SIG-M5 treated with dmso at 0.1 percent for 504 hours (cell line): Measurements from ENCODE around the gene SRGAP2B.
"Not testable (repeated sequence)": the region's sequence is repeated elsewhere in the genome, so short reads cannot be mapped to it uniquely, and the experiment has no call there.

ENCODE experiments used
- DNase-seq: peaks from one replicate; lab custom pipeline; 2025; ENCODE audit not compliant: unreplicated experiment; lab: John Stamatoyannopoulos, UW

Gene SRGAP2B

DNA sequence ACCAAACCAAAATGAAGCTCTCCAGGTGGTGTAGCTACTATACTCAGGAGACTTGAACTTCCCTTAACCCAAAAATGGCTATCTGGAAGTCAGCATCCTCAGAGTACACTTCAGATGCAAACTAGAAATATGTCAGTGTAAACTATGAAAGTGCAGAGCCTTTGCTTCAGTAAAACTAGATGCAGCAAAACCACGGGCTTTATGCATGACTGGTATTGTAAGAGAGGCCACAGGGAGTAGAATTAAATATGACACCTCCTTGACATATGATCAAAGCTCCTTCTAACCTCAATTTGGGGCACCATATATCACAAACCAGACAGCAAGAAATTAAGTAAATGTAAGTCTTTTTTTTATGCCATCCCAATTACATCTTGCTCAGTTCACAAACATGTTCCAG lies 47.6 kb downstream of the SRGAP2B start:
- DNase-seq = not testable (repeated sequence)

DNA sequence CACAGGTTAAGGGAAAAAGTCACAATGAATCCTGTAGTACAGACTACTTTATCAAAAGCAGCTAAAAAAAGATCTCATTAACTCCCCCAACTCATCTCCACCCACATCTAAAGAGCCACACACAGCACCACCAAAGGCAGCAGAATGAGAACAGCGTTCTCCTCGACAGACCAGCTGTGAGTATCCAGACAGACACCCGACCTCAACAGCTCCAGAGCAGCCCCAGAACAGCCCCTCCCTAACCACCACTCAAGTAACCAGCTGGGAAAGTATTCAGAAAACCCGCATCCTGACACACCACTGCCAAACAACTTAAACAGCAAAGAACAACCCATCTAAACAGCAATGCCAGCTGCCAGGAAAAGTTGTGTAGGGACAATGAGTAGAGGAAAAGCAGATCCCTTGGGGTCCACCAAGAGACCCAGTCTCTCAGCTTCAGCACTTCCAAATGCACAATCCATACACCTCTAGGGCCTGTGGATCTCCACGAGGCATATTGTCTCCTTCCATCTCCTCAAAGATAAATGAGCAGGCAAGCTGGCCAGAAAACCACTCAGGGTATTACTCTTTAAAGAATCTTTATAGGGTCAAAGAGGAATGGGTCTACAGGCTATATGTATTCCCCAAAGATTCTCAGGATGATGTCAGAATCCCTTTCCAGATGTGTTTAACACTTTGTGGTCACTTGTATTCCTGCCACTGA lies 49.4 kb downstream of the SRGAP2B start:
- not testable (repeated sequence) for DNase-seq

DNA sequence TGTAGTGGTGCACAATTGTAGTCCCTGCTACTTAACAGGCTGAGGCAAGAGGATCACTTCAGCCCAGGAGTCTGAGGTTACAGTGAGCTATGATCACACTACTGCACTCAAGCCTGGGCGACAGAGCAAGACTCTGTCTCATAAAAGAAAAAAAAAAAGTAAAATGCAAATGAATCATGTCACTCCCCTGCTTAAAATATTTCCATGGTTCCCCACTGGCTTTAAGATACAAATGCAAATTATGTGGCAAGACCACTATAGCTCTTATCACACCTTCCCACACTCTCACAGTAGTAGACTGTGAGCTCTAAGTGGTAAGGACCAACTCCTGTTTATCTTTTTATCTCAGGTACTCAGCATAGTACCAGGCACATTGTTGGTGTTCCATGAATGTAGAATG lies 53.6 kb downstream of the SRGAP2B start:
- not testable (repeated sequence) for DNase-seq

DNA sequence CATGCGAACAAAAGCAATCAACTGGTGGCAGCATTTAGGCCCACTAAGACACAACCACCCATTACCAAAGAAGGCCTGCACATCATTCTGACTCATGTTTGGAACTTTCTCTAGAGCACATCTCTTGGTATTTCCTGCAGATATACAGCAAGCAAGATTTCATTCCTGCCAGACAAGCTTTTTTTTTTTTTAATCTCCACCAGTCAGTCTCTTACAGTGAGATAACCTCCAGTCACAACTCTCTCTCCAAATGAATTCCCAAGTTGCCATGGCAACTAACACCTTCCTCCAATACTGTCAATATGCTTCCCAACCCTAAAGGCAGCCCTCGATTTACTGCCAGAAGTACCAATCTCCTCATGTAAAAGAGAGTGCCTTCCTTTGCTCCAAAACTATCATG lies 59.1 kb downstream of the SRGAP2B start:
- not testable (repeated sequence) for DNase-seq

DNA sequence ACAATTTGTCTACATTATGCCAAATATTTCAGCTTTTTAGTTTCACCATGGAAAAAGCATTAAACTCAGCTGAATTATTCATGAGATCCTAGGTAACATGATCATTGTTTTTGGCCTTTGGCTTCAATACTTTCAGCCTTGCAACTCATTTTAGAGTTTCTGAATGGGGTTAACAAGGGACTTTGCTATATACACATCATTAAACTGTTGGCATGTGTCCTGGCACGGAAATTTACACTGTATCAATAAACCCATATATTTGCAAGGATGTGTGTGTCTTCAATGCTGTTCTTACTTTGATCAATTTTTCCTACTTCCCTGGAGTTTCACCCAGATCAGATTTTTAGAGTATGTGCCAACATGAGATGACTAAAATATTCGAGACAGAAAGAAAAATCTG lies 61.6 kb downstream of the SRGAP2B start:
- DNase-seq = not testable (repeated sequence)

DNA sequence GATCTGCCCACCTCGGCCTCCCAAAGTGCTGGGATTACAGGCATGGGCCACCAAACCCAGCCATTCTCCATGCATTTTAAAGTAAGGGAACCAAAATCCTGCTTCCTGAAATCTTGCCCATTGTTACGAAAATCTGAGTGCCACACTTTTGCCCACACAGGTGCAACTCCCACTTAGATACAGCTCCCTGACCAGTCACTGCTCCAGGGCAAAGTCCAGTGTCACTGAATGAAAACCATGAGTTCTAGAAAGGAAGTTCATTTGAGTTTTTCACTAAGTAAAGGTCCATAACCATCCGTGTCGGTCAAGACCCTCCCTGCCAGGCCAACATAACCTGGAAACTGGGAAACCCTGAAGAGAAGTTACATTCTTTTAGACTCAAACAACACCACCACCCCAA lies 67.9 kb downstream of the SRGAP2B start:
- DNase-seq = not testable (repeated sequence)

DNA sequence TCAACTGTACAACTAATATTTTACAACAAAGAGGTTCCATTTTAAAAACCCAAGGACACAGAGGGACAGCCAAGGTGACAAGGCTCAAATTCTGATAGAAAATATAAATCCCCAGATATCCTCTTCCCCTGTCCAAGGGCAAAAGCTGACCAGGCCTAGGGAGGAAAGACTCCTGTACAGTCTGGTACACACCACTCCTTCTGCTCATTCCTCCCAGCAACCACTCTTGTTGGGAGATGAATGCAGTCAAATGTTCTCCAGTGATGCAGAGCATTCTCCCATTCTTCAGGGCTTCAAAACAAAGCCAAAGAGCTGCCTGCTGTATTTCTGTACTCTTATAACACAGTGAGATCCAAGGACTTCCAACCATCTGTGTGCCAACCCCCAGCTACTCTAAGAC lies 69.8 kb downstream of the SRGAP2B start:
- DNase-seq = not testable (repeated sequence)

DNA sequence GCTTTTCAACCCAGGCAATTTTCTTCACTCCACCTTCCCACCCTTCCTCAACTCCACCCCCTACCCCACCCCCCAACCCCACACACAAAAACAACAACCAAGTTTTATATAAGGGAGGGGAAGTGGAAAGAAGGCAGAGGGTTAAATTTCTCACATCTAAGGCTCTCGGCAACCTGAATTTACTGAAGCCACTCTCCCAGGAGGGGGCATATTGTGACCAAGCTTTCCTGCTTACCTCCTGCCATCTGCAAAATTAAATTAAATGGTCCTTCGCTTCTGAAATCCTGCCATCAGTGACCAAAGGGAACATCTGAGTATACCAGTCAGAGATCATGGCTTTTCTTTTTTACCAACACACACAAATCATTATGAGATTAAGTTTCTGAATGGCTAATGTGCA lies 72.9 kb downstream of the SRGAP2B start:
- not testable (repeated sequence) for DNase-seq

DNA sequence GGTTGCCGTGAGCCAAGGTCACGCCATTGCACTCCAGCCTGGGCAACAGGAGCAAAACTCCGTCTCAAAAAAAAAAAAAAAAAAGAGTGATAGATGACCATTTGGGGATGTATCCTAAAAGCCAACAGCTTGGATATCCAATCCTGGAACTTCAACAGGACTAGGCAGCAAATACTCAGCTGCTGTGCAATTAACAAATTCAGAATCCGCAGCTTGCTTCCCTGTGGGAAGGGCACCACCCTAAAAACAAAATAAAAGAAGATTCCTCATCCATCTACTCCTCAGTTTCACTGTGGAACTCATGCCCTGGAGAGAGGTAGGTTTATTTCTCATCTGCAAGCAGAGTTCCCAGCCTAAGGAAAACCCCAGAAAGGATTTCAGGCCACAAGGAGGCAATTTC lies 73.4 kb downstream of the SRGAP2B start:
- DNase-seq = not testable (repeated sequence)

DNA sequence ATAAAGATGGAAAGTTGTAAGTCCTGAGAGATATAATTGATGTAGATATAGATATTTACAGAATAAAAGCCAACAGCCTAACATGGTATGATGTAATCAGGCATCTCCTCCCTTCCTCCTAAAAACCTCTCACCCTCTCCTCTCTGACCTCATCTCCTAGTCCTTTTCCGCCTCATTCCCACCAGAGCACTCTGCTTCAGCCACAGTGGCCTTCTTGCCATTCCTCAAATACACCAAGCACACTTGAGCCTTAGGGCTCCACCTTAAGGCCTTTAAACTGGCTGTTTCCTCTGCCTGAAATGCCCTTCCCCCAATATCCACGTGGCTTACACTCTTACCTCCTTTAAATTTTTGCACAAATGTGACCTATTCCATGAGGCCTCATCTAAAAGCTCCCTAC lies 75.4 kb downstream of the SRGAP2B start:
- not testable (repeated sequence) for DNase-seq

DNA sequence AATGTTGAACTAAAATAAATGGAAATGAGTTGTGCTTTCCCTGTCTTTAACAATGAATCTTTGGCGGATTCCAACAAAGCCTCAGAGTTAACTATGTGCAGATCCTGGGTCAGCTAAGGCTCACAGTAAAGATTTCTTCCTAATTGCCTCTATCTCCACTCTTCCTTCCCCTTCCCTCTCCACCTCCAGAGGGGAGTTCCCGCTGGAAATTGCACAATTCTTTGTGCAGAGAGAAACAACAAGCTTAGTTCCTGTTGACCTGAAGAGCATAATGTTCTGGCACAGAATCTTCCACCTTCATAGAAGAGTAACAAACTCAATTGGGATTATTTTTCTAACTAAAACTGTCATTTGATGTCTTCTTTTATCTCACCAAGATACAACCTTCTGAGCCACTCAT lies 77.4 kb downstream of the SRGAP2B start:
- DNase-seq = not testable (repeated sequence)

DNA sequence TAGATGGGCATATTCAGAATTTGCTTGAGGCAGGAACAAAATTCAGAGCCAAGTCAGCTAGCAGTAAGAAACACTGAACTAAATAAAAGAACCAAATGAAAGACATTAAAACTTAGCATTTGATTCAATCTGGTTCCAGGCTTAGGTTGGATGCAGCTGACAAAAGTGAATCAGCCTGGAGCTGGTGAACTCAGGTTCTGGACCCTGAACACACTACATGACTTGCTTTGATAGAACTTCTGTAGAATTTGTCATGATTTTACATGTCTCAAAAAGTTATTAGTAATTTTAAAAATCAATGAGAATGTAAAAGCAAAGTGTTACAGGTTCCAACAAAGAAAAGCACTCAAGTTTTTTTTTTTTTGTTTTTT lies 78.7 kb downstream of the SRGAP2B start:
- not testable (repeated sequence) for DNase-seq

DNA sequence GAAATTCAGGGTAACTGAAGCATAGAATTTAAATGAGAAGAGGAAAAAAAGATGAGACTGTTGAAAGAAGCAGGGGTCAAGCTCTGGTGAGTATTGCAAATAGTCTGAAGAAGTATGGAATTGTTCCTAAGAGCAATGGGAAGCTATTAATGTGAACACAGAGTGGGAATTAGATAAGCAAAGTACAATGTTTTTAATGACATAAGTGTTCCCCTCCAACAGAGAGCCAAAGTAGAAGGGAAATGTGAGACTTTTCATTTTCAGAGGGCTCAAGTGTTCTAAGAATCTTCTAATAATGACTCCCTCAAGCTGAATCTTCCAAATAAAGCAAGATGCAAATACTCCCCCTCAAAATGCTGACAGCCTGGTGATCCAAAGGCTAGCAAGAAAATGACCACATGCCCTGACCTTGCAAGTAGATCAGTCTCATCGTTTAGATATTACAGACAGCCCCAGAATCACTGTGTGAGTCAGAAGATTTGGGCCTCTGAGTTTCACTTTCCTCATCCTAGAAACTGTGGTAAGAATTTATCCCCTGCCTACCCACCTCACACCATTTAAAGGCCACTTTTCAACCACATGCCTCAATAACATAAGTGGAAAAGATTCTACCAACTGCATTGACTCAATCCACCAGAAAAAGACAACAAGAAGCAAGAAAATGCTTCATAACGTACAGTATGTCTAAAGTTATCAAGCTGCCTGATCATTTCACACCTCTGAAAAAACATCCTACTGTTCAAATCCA lies 79.2 kb downstream of the SRGAP2B start:
- not testable (repeated sequence) for DNase-seq

DNA sequence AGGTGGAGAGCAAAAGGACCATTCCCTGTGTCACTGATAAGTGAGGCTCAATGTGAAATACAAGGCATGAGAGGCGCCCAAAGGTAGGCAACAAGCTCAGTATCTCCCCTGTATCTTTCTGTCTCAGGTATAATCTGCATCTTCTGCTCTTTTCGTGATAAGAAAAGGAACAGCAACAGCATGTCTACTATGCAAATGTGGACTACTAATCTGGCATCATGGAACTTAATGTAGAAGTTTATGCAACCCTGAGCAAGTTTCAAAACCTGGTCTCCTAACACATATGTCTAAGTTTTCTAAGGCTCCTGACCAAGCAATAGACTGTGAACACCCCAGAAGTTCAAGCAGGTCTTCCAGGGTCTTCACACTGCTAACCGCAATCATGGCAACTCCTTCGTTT lies 81.8 kb downstream of the SRGAP2B start:
- not testable (repeated sequence) for DNase-seq

DNA sequence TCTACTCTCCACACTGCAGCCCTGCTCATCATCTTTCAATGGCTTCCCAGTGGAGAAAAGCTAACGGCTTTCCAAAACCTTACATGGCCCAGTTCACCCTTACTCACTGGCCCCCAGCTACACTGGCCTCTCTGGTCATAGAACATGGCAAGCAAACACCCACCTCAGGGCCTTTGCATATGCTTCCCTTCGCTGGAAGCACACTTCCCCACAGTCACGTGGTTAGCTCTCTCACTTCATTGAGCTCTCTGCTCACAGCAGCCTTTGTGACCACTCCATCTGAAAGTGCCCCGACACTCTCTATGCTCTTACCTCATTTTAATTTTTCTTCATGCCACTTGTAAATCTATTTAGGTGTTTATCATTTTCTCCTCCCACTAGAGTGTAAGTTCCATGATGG lies 83.3 kb downstream of the SRGAP2B start:
- DNase-seq = not testable (repeated sequence)

DNA sequence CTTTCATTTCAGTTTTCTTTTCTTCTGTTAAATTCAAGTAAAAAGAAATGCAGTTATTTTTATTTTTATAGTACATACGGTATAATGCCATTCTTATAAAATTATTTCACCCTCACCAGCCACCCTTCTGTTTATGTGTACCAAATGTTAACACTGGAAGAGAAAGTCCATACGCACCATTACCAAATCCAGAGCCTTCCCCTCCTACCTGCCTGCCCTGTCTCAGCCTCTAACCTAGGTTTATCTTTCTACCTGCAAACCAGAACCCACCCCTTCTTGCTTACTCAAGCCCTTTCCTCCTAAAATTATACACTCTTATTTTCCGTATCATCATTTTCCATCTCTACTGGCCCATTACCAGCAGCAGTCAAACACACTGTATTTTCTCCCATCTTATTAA lies 84.5 kb downstream of the SRGAP2B start:
- DNase-seq = not testable (repeated sequence)

DNA sequence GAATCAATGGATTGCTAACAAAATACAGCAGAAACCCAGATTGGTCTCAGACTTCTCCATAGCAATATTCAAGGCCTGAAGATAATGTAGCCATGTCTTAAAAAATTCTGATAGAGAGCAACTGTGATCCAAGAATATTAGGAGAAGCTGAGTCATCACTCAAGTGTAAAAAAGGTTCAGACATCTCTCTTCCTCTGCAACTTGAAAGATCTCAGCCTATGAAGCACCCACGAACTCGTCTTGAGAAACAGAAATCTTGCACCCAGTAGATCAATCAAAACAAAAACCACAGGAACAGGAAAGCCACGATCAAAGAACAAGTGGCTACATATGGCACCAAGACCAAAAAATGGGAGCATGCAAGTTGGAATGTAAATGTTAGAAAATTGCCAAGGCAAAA lies 85.2 kb downstream of the SRGAP2B start:
- DNase-seq = not testable (repeated sequence)

DNA sequence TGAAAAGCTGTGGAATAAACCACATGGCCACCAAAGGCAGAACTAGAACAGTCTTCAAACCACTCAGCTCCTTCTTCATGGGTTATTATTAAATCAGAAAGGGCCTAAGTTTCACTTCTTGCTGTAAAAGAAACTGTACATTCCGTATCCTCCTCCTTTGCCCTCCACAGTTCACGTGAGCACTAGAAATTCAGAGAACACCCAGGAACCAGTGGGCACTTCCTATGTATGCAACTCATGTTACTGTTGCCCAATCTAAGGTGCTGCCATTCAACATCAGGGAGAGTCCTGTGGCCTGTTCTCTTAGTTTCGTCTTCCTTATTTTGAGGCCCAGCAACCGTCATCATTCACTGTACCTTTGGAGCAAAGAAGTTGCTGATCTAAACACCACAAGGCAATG lies 86.7 kb downstream of the SRGAP2B start:
- DNase-seq = not testable (repeated sequence)

DNA sequence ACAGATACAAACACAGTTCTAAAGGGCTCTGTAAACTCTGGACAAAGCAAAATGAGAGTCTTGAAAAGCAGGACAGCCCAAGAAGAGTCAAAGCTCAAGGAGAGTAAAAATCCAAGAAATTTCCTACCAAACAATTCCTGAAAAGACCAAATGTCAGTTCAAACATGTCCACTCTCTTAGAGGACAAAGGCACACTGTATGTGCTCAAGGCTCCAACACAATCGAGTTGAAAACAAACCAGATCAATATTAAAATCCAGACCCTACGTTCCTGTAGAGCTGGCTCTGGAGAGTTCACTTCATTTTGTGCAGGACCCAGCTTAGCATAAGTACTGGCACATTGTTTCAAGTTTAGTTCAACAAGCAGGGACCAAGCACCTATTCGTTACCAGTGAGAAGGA lies 90.0 kb downstream of the SRGAP2B start:
- DNase-seq = not testable (repeated sequence)

DNA sequence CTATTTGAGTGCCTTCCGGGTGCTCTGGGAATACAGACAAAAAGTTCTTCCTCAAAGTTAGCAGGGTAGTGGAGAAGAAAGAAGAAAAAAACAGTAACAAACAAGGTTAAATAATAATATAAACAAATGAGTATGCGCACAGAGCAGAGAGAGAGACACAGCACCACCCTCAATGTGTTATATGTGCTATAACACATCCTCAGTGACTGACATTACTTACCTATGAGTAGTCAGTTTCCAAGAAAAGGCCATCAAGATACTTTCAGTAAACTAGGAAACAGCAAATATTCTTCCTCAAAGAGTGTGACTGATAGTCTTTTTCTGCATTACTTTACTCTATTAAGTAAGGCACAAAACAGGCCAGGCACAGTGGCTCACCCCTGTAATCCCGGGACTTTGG lies 93.7 kb downstream of the SRGAP2B start:
- not testable (repeated sequence) for DNase-seq

DNA sequence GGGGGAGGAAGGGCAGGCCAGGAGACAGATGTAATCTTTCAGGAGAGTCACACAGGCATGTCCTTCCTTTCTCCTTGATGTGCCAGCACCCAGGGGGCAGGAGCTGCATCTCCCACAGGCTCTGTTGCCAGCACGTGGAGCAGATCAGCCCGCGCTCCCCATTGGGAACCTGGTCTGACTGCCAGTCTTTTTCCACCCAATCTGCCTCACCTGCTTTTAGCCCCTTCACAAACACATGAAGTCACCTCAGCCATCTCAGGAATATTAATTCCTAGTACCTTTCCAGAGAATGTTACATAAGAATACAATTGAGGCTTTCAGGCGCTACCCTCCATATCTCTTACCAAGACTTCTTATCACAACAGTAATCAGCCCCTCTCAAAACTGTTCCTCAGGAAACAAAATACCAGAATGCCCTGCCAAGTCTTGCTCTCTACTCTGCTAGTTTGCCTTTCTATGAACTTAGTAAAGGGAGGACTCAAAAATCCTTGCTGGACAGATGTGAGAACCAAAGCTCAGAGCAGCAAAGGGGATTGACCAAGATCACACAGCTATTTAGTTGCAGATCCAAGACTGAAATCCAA lies 94.3 kb downstream of the SRGAP2B start:
- not testable (repeated sequence) for DNase-seq
